RWPE2 (cell line): ENCODE measurements around the gene FGD4.

ENCODE experiments used
- ATAC-seq: fragments of 200-7000 bp; cut with Tn5 transposase; 3 replicates; pipeline ENCODE4 v1.9.1; 2021; ENCODE audit warnings: low read depth
- DNase-seq: peaks from one replicate; pipeline ENCODE4 v3.0.0-alpha.2; 2020; ENCODE audit warnings: low spot score
- H3K27ac ChIP-seq: fragments of 450-650 bp; 2 replicates; pipeline ENCODE4 v1.5.1; 2017; ENCODE audit warnings: mild to moderate bottlenecking; ENCODE audit not compliant: poor library complexity, severe bottlenecking
- H3K27me3 ChIP-seq: fragments of 250-450 bp; sonication (Bioruptor Pico); 2 replicates; pipeline ENCODE4 v1.5.1; 2021; ENCODE audit warnings: mild to moderate bottlenecking, moderate library complexity; ENCODE audit not compliant: insufficient read depth, poor library complexity, severe bottlenecking
- H3K36me3 ChIP-seq: fragments of 250-450 bp; sonication (Bioruptor Pico); 2 replicates; pipeline ENCODE4 v1.5.1; 2020; ENCODE audit warnings: low read depth, mild to moderate bottlenecking, moderate library complexity
- H3K4me1 ChIP-seq: fragments of 250-450 bp; sonication (Bioruptor Pico); 2 replicates; pipeline ENCODE4 v1.5.1; 2021; ENCODE audit warnings: mild to moderate bottlenecking, moderate library complexity; ENCODE audit not compliant: insufficient read depth, poor library complexity, severe bottlenecking
- H3K4me3 ChIP-seq: fragments of 250-450 bp; sonication (Bioruptor Pico); 2 replicates; pipeline ENCODE4 v1.5.1; 2021; ENCODE audit warnings: mild to moderate bottlenecking, moderate library complexity; ENCODE audit not compliant: severe bottlenecking
- H3K9me3 ChIP-seq: fragments of 250-450 bp; sonication (Bioruptor Pico); 2 replicates; pipeline ENCODE4 v1.5.1; 2021; ENCODE audit warnings: mild to moderate bottlenecking, moderate library complexity; ENCODE audit not compliant: severe bottlenecking
- TF ChIP-seq, protein P1 (sequence below): fragments of 450-650 bp; IDR thresholded peaks from one replicate; pipeline ENCODE4 v1.5.1; 2017; ENCODE audit warnings: mild to moderate bottlenecking, moderate library complexity; ENCODE audit not compliant: poor library complexity, severe bottlenecking

Gene FGD4

DNA sequence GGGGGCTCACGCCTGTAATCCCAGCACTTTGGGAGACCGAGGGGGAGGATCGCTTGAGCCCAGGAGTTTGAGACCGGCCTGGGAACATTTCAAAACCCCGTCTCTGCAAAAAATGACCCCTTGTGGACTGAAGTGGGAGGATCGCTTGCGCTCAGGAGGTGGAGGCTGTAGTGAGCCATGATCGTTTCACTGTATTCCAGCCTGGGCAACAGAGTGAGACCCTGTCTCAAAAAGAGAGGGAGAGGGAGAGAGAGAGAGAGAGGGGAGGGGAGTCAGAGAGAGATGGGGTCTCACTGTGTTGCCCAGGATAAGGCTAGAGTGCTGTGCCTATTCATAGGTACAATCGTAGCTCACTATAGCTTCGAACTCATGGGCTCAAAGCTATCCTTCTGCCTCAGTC, 2.8 kb downstream of the FGD4 start:
- H3K4me1 ChIP-seq = peaks cover 15% of the 10 kb centered on the region
- no peak for ATAC-seq
- DNase-seq = no peak
- H3K27me3 ChIP-seq = no peaks in the 10 kb centered on the region
- no peaks in the 10 kb centered on the region for H3K9me3 ChIP-seq
- peaks cover 19% of the 10 kb centered on the region for H3K36me3 ChIP-seq
- TF ChIP-seq, protein P1, sequence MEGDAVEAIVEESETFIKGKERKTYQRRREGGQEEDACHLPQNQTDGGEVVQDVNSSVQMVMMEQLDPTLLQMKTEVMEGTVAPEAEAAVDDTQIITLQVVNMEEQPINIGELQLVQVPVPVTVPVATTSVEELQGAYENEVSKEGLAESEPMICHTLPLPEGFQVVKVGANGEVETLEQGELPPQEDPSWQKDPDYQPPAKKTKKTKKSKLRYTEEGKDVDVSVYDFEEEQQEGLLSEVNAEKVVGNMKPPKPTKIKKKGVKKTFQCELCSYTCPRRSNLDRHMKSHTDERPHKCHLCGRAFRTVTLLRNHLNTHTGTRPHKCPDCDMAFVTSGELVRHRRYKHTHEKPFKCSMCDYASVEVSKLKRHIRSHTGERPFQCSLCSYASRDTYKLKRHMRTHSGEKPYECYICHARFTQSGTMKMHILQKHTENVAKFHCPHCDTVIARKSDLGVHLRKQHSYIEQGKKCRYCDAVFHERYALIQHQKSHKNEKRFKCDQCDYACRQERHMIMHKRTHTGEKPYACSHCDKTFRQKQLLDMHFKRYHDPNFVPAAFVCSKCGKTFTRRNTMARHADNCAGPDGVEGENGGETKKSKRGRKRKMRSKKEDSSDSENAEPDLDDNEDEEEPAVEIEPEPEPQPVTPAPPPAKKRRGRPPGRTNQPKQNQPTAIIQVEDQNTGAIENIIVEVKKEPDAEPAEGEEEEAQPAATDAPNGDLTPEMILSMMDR = peak; percentile 6
- no peak overlapping the region for H3K27ac ChIP-seq
- H3K4me3 ChIP-seq = no peak overlapping the region

DNA sequence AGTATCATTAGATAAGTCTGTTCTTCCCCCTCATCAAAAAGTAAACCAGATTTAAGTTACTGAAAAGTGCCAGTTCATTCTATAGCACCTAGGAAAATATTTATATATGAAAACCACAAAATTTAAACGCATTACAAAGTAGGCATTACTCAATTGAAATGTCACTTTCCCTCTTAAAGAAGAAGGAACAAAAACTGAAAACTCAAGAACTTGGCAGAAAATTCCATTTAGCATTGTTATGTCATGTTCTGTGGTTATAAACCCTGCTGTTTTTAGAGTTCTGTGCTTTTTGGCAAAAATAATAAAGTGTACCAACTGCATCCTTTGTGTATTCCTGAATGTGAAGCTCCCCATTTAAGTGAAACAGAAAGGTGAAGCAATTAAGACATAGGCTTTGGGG, 3.6 kb downstream of the FGD4 start:
- H3K4me1 ChIP-seq = peaks cover 15% of the 10 kb centered on the region
- ATAC-seq (no peak), DNase-seq (no peak)
- no peaks in the 10 kb centered on the region for H3K9me3 ChIP-seq
- TF ChIP-seq, protein P1 = no peak
- no peak overlapping the region for H3K27ac ChIP-seq
- H3K4me3 ChIP-seq = no peak overlapping the region
- no peaks in the 10 kb centered on the region for H3K27me3 ChIP-seq
- H3K36me3 ChIP-seq = peaks cover 27% of the 10 kb centered on the region

DNA sequence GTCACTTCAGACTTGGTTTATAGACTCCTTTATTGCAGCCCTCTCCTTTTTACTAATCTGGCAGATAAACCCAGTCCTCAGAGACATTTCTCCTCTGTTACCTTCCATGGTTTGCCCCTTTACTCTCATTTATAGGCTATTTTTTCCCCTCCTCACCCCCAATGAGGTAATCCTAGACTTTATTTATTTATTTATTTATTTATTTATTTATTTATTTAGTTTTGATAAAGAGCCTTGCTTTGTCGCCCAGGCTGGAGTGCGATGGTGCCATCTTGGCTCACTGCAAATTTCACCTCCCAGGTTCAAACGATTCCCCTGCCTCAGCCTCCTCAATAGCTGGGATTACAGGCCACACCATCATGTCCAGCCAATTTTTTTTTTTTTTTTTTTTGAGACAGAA, 8.4 kb downstream of the FGD4 start:
- H3K27ac ChIP-seq = no peak overlapping the region
- H3K4me1 ChIP-seq = peaks cover 5% of the 10 kb centered on the region
- H3K4me3 ChIP-seq = no peak overlapping the region
- ATAC-seq (no peak), DNase-seq (no peak)
- H3K9me3 ChIP-seq = no peaks in the 10 kb centered on the region
- peaks cover 39% of the 10 kb centered on the region for H3K36me3 ChIP-seq
- TF ChIP-seq, protein P1 = no peak
- H3K27me3 ChIP-seq = no peaks in the 10 kb centered on the region

DNA sequence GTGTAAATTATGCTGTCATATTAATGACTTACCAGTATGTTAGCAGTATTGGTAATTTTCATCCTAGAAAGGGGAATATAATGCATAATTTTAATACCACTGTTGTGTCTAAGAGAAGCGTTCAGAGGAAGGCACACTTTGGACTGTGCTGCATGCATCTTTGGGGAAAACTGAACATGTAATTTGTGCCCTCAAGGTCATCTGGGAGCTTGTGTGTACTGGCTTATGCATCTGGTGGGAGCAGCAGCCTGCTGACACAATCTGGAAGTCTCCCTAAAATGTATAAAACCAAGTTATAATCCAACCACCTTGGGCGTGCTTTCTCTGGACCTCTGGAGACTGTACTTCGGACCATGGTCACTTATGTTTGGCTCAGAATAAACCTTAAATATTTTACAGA, 14.1 kb downstream of the FGD4 start:
- Histone ChIP-seq H3K4me1 (no peaks in the 10 kb centered on the region), H3K36me3 (peaks cover 30% of the 10 kb centered on the region), H3K4me3 (no peak overlapping the region), H3K9me3 (no peaks in the 10 kb centered on the region), H3K27me3 (no peaks in the 10 kb centered on the region), H3K27ac (no peak overlapping the region)
- TF ChIP-seq, protein P1 = no peak
- no peak for ATAC-seq
- no peak for DNase-seq

DNA sequence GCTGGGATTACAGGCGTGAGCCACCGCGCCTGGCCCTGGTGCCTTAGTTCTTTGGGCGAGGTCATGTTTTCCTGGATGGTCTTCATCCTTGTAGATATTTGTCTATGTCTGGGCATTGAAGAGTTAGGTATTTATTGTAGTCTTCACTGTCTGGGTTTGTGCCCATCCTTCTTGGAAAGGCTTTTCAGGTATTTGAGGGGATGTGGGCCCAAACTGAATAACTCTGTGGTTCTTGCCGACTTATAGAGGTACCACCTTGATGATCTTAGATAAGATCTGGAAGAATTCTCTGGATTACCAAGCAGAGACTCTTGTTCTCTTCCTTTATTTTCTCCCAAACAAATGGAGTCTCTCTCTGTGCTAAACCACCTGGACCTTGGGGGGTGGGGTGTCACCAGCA, 18.9 kb downstream of the FGD4 start:
- TF ChIP-seq, protein P1 = no peak
- Histone ChIP-seq H3K36me3 (peaks cover 22% of the 10 kb centered on the region), H3K27me3 (no peaks in the 10 kb centered on the region), H3K27ac (no peak overlapping the region), H3K9me3 (no peaks in the 10 kb centered on the region), H3K4me1 (peaks cover 10% of the 10 kb centered on the region), H3K4me3 (no peak overlapping the region)
- DNase-seq (no peak), ATAC-seq (no peak)
